Measurements from ENCODE around the gene TMEM259.

Gene TMEM259

DNA sequence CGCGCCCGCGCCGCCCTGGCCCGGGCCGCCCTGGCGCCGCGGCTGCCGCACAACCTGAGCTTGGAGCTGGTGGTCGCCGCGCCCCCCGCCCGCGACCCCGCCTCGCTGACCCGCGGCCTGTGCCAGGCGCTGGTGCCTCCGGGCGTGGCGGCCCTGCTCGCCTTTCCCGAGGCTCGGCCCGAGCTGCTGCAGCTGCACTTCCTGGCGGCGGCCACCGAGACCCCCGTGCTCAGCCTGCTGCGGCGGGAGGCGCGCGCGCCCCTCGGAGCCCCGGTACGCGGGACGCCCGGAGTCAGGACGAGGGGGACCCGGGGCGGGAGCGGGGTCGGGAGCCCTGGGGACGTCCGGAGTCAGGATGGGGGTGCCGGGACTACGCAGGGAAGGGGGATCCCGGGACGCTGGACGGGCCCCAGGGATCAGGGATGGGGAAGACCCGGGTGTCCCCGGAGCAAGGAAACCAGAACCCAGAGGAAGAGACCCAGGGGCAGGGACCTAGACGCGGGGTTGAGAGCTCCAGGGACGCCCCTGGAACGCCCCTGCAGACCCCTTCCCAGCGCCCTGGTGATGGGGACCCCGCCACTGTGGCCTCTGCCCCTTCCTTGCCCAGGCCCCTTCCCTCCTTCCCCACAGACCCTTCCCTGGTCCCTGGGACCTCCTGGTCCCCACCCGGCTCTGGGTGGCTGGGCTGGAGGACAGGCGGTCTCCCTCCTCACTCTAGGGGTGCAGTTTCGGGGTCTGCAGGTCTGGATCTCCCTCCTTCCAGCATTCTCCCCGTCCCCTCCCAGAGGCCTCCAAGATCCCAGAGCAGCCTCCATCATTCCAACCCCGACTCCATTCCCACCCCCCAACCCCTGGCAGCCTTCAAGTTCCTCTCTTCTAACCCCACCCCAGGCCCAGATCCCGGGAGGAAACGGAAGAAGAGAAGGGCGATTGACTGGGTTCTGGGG, 20.1 kb downstream of the TMEM259 start:
- no peak for DNase-seq

DNA sequence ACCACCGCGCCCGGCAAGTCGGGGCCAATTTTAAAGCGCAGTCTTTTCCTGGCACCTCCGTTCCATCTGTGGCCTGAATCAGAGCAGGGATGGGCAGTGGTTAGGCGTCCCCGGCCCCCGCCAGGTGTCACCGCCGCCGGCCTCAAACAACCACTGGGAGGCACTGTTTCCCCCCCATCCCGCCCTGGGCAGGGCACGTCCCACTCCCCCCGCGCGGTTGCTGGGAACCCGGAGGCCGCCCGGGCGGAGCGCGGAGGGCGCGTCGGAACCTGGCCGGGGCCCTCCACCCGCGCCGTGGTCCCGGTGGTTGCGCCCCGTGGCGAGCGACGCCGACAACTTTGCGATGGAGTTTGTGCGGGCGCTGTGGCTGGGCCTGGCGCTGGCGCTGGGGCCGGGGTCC, 20.8 kb downstream of the TMEM259 start, which contains the start of gene GRIN3B:
Gene GRIN3B (plus strand): TSS at position 325 of the 400 bp plus-strand sequence. CDS start 19 bp downstream, at position 344.
- peak; percentile 65 to 75 for DNase-seq

DNA sequence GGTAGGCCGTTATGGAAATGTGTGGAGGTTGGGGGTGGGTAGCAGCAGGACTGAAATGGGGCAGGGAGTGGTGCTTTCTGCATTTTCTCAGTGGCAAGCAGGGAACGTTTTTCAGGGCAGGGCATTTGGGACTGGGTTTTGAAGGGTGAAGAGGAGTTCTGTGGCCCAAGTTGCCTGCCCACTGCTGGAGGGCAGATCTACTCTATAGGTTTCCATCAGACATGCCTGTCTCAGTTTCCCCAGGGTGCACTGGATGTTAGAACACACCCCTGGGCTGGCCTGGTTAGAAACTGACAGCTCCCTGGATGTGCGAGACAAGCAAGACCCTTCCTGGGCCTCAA, 21.6 kb downstream of the TMEM259 start:
- DNase-seq = no peak

DNA sequence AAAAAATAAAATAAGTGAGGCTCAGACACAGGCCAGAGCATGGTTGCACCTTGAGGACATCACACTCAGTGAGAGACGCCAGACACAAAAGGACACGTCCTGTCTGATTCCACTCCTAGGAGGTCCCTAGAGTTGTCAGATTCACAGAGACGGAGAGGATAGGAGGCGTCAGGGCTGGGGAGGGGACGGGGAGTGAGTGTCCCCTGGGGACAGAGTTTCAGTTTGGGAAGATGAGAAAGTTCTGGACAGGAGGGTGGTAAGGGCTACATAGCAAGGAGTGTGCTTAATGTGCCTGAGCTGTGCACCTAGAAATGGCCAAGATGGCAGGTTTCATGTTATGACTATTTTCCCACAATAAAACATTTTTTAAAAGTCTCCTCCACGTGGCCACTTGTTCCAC, 22.9 kb downstream of the TMEM259 start:
- DNase-seq = no peak

DNA sequence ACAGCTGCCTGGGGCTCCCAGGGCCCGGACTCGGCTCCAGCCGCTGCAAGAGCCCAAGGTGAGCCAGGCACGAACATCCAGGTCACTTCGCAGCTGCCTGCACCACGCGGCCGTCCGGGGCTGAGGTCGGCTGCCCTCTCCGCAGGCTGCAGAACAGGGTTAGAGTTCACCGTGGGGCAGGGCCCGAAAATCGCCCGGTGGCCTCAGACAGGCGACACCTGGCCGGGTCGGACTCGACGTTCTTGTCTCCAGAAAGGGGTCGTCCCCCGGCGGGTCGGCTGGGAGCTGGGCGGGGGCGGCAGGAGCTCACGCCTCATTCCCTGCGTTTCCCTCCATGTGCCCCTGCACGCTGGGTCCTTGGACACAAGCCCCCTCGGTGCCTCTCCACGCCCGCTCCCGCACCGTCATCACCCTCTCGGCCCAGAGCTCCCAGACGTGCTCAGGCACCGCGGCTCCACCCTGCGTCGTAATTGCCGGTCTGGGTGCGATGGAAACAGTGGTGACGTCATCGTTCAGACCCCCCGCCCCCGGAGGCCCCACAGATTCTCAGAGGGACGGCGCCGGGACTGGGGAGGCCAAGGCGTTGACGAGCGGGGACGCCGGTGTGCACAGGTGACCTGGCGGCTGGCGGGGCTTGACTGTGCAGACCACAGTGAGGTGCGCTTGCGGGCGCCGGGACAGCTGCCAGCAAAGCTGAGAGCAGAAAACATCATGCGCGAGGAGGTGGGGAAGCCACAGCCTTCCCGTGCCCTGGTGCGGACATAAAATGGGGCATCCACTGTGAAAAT, 24.7 kb downstream of the TMEM259 start:
- peak; percentile 83 to 85 for DNase-seq

DNA sequence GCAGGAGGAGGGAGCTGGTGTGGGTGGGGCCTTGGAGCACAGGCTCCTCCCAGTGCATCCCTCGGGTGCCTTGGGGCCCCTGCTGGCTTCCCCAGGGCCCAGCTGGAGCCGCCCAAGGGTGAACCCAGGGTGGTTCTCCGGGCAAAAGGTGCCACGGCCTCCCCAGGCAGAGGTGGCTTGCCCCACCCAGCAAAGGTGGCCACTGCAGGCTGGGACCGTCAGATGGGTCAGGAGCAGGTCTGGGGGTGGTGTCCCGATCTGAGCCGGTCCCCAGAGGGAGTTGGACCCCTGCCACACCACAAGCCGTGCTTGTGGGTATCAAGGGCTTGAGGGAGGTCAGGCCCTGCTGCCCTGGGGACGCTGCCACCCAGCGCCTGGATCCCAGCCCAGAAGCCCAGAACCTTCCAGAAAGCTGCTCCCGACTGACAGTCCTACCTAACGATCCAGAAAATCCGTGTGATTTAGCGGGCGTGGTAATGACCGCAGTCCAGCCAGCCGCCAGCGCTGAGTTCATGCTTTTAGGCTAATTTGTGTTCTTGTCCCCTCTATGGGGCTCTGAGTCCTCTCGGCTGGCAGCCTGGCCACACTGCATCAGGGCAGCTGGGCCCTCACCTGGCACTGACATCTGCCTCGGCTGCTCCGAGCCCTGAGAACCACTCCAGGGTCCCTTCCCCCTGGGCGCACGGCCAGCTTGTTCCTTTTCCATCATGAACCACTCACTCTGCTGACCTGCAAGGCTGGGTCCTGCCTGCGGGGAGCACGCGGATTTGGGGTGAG, 25.7 kb downstream of the TMEM259 start:
- DNase-seq = no peak

DNA sequence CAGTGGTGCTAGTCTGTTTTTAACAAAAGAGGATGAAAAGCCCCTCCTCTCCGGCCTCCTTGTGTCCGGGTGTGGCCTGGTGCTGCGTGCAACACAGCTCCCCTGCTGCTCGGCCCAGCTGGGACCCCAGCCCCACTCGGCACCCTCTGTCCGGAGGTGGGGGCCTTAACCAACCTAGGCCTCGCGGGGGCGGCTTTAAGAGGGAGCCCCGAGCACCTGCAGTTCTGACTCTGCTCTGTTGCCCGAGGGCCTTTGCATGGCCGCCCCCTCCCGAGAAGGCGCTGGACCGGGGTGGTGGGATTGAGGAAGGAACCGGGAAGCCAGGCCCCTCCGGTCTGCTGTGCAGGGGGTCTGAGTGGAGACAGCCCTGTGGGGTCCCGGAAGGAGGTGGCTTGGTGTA, 26.4 kb downstream of the TMEM259 start:
- DNase-seq = no peak

DNA sequence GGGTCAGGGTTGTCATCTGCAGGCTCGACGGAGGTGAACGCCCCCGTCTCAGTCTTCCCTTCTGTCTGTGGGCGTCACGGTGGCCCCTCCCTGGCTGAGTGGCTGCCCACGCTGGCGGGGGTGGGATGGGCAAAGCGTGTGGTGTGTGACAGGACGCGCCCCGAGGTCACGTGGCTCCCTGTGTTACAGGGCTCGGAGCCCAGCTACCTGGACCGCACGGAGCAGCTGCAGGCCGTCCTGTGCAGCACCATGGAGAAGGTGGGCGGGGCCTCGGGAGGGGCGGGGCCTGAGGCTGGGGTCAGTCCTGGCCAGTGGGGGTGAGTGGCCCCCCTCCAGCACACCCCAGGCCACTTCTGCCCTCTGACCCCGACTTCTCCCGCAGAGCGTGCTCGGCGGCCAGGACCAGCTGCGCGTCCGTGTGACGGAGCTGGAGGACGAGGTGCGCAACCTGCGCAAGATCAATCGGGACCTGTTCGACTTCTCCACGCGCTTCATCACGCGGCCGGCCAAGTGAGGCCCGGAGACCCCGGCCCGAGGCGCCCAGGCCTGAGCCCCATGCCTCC, 27.0 kb downstream of the TMEM259 start:
- DNase-seq = no peak

DNA sequence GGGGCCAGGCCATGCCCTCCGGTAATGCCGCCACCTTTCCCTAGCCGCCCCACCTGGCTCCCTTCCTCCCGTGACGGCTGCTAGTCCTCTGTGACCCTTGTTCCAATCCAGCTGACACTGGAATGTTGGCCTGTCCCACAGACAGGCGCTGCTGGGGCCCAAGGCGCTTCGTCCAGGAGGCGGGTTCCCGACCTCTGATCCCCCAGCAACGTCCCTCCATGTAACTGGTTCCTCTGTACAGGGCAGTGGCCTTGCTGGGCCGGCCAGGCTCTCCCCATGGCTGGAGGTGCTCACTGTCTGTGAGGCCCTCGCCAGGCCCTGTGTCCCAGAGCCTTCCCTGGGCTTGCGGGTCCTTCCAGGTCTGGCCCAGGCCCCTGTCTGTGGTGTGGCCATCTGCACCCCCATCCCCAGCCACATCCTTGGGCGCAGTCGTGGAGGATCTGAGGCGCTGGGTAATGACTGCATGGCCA, 27.5 kb downstream of the TMEM259 start:
- no peak for DNase-seq

DNA sequence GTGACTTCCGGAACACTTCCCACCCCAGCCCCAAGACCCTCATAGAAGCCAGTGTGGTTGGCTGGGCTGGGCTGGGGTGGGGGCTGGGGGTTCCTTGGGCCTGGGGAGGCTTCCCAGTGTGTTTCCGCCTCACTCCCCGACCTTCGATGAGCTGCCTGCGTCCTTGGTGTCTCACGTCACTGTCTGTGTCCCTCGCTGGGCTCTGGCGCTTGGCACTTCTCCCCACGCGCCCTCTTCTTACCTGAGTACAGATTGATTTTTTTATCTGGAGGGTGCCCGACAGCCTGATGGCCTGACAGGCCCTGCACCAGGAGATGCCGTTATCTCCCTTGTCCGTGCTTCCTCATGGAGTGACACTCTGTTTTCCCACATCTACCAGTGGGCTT, 28.3 kb downstream of the TMEM259 start:
- no peak for DNase-seq

DNA sequence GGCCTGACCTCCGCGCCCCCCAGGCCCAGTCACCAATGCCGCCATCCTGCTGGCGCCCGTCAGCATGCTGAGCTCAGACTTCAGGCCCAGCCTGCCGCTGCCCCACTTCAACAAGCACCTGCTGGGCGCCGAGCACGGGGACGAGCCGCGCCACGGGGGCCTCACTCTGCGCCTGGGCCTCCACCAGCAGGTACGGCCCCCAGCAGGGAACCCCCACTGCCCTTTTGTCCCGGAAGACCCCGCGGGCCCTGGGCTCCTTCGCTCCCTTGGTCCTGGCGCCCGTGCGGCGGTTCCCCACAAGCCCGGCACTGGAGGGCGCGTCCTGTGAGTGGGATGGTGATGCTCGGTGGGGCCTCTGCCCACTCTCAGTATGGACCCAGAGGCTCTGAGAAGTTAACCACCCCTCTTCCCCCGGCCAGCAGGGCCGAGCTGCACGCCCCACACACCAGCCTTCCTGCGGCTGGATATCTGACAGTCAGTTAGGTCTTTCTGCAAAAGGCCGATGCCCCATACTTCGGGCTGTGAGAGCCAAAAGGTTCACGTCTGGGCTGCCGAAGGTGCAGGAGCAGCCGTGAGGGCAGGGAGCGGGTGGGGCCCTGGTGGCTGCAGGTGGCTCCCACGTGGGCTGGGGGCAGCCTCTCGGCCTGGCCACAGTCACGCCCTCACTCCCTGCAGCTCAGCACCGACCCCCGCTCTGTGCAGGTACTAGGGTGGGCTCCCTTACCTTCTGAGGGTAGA, 28.8 kb downstream of the TMEM259 start:
- no peak for DNase-seq

DNA sequence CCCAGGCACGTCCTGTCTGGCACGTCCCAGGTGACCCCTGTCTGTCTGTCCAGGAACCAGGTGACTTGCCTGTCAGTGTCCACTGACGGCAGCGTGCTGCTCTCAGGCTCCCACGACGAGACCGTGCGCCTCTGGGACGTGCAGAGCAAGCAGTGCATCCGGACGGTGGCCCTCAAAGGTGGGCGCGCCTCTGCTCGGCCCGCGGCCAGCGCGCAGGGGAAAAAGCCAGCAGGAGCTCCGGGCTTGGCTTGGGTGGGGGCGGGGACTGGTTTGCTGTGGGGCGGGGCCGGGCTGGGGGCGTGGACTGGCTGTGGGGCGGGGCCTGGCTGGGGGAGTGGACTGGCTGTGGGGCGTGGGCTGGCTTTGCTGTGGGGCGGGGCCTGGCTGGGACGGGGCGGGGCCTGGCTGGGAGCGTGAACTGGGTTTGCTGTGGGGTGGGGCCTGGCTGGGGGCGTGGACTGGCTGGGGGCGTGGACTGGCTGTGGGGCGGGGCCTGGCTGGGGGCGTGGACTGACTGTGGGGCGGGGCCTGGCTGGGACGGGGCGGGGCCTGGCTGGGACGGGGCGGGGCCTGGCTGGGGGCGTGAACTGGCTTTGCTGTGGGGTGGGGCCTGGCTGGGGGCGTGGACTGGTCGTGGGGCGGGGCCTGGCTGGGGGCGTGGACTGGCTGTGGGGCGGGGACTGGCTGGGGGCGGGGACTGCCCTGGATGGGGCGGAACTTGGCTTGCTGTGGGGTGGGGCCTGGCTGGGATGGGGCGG, 29.6 kb downstream of the TMEM259 start:
- DNase-seq = peak; percentile 51 to 59

DNA sequence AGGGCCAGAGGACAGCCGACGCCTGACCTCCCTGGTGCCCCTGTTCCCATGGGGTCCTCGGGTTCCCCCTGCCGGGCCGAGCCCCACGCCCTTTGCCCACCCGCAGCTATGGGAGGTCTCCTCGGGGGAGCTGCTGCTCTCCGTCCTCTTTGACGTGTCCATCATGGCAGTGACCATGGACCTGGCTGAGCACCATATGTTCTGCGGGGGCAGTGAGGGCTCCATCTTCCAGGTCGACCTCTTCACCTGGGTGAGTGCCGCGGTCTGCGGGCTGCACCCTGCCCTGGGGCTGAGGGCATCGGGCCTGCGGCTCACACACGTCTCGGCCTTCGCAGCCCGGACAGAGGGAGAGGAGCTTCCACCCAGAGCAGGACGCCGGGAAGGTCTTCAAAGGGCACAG, 30.2 kb downstream of the TMEM259 start:
- DNase-seq = no peak

DNA sequence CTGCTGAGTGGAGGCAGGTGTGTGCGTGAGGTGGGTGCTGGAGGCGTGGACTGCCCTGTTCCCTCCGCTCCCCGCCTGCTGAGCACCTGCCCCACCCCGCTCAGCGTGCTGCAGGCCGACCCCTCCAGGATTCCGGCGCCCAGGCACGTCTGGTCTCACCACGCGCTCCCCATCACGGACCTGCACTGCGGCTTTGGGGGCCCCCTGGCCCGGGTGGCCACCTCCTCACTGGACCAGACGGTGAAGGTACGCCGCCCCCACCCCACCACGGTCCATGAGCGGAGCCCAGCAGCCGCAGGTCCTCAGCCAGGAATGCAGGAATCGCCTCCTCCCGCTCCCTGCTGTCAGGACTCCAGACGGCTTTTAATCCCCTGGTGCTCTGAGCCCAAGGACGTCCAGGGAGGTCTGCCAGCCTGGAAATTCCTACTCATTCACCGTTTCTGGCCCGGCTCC, 30.8 kb downstream of the TMEM259 start:
- DNase-seq = no peak

DNA sequence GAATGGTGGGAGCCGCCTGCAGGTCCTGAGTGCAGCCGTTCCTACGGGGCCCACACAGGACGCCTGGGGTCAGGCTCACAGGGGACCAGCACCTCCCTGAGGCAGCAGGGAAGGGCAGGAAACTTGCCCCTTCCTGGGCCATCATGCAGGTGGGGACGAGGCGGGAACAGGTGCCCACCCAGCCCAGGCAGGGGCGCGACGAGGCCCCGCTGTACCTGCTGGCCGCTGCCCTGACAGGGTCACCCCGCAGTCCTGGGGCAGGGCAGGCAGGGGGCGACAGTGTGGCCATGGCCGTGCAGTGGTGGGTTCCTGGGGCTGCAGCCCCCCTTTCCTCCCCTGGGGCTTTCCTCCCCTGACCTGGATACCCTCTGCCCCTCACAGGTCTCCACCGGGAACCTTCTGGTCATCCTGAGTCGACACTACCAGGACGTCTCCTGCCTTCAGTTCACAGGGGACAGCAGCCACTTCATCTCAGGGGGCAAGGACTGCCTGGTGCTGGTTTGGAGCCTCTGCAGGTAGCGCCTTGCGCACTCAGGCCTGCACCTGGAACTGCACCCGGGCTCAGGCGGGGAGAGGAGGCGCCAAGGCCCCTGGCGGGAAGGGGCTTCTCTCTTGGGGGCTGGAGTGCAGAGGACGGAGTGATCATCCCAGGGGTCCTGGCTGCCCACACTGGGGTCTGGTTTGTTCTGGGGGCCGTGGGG, 31.4 kb downstream of the TMEM259 start:
- no peak for DNase-seq

DNA sequence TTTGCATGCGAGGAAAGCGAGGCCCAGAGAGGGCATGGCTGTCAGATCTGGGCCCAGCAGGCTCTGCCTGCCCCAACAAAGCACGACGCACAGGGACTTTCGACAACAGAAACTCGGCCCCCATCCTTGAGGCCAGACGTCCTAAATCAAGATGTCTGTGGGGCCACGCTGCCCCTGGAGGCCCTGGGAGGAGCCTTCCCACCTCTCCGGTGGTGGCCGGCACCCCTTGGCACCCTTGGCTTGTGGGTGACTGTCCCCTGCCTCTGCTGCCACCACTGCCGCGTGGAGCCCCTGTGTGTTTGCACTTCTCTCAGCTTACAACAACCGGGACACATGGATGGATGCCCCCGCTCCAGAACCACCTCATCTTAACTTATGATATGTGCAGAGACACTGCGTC, 32.4 kb downstream of the TMEM259 start:
- DNase-seq = no peak

DNA sequence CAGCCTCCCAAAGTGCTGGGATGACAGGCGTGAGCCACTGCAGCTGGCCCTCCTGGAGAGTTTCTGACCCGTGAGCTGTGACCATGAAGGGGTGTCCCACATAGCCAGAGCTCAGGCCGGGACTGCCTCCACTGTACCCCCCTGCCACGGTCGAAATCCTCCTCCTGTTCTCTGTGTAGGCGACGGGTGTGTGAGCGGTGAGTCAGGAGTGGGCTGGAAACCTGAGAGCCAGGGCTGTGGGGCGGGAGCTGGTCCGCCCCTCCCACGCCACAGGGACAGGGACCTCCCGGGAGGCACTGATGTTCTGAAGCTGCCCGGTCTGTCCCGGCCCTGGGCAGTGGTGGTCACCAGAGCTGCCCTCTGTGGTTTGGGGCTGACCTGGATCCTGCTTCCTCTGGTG, 32.8 kb downstream of the TMEM259 start:
- no peak for DNase-seq

DNA sequence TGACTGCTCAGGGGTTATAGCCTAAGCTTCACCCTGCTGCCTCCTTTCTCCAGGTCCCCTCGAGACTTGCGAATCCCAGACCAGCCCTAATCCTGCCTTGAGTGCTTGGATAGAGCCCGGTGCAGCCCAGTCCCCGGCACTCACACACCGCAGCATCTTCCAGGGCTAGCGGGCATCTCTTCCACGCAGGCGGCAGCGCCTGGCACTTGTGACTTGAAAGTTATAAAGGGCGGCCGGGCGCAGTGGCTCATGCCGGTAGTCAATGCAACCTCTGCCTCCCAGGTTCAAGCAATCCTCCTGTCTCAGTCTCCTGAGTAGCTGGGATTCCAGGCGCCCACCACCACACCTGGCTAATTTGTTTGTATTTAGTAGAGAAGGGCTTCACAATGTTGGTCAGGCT, 34.8 kb downstream of the TMEM259 start:
- DNase-seq = no peak

DNA sequence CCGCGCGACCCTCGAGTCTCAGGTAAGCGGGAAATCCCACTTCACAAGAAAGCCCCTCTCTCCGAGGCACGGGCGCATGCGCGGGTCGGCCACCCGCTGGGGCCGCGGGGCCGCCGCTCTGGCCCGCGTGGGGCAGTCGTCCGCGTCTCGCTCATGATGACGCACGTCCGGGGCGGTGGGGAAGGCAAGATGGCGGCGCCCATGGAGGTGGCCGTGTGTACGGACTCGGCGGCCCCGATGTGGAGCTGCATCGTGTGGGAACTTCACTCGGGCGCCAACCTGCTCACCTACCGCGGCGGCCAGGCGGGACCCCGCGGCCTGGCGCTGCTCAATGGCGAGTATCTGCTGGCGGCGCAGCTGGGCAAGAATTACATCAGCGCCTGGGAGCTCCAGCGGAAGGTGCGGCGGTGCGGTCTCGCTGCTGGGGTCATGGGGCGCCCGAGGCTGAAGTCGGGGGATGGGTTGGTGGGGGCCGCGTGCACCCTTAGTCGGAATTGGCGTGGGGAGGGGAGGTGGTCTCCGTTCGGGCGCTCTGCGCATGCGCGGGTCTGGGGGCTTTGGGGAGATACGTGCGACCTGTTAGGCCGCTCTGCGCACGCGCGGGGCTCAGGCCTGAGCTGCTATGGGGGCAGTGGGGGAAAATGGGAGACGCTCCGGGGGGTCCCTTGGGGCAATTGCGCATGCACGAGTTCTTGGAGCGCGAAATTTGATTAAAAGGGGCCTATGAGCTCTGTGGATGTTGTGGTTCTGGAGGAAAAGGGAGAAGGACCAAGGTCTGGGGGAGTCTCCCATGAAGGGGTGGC, 36.6 kb downstream of the TMEM259 start, which contains the start of gene WDR18:
Gene WDR18 (plus strand): TSS at position 181 of the 803 bp plus-strand sequence. CDS start 9 bp downstream, at position 190.
- peak; percentile 89 to 92 for DNase-seq

Data from CD4-positive, alpha-beta T cell treated with Interferon alpha-2 for 1 hour (primary cell).